HG02938 (cell line): ENCODE data around the gene HOXA13.

Experiments
- ATAC-seq: cut with Tn5 transposase; IDR thresholded peaks from one replicate; pipeline ENCODE4 v1.9.1; 2021; ENCODE audit warnings: mild to moderate bottlenecking, moderate library complexity; ENCODE audit not compliant: unreplicated experiment

Gene HOXA13

GRCh38 chr7:27160546-27161213 lies 39.2 kb downstream of the HOXA13 start:
- peak; percentile 57 for ATAC-seq

GRCh38 chr7:27160145-27160545 lies 39.7 kb downstream of the HOXA13 start:
- peak; percentile 20 for ATAC-seq

GRCh38 chr7:27159266-27160144 lies 40.4 kb downstream of the HOXA13 start:
- no peak for ATAC-seq

GRCh38 chr7:27158436-27159265 lies 41.2 kb downstream of the HOXA13 start:
- no peak for ATAC-seq

- ATAC-seq, result no peak
Observed at GRCh38 chr7:27157702-27158431, 42.0 kb downstream of the HOXA13 start.

GRCh38 chr7:27156916-27157701 lies 42.8 kb downstream of the HOXA13 start:
- ATAC-seq, result no peak

GRCh38 chr7:27156508-27156898 lies 43.4 kb downstream of the HOXA13 start, which contains the start of gene HOXA7:
Gene HOXA7 (minus strand): TSS chr7:27156675. CDS start chr7:27156545, 130 bp downstream.
- no peak for ATAC-seq

GRCh38 chr7:27155816-27156507 lies 43.9 kb downstream of the HOXA13 start:
- no peak for ATAC-seq

GRCh38 chr7:27154901-27155815 lies 44.7 kb downstream of the HOXA13 start:
- ATAC-seq, result no peak

- no peak for ATAC-seq
Observed at GRCh38 chr7:27154369-27154768, 45.5 kb downstream of the HOXA13 start.

GRCh38 chr7:27153526-27153925 lies 46.4 kb downstream of the HOXA13 start:
- no peak for ATAC-seq

- ATAC-seq, result no peak
Observed at GRCh38 chr7:27152816-27153442, 47.0 kb downstream of the HOXA13 start.

- no peak for ATAC-seq
Observed at GRCh38 chr7:27151931-27152815, 47.7 kb downstream of the HOXA13 start, which contains the start of gene HOXA3. Gene HOXA3 (minus strand): TSS chr7:27152583. CDS start chr7:27110640, 41,943 bp downstream.

- no peak for ATAC-seq
Observed at GRCh38 chr7:27151341-27151930, 48.5 kb downstream of the HOXA13 start.

GRCh38 chr7:27150568-27151340 lies 49.1 kb downstream of the HOXA13 start:
- peak; percentile 64 for ATAC-seq
